MCF 10A (cell line): ENCODE data around the gene SMIM35. TPM values are rescaled to one million over a fixed set of nuclear protein-coding genes. Genes with fewer than 3 reads are reported as not detected.

Experiments used
- BruUV-seq: library from RNA; stranded (reverse); fragments of 400-500 nt; replicated peaks from 2 replicates; lab custom pipeline; 2021; lab: Mats Ljungman, UMichigan
- CTCF ChIA-PET: fragments of 300-600 bp; sonication (Branson Sonifier 250); formaldehyde crosslinking; extraction: SDS; loops from one replicate; lab custom pipeline; 2021; ENCODE audit warnings: antibody characterized with exemption, inconsistent platforms; lab: Yijun Ruan, JAX
- POLR2A ChIA-PET: fragments of 300-600, 350-650 bp; sonication (Branson Sonifier 250); formaldehyde crosslinking; extraction: SDS; loops from one replicate; lab custom pipeline; 2020; ENCODE audit warnings: antibody characterized with exemption, inconsistent platforms; lab: Yijun Ruan, JAX
- DNase-seq: peaks from one replicate; pipeline ENCODE4 v3.0.0-alpha.2; 2018; ENCODE audit not compliant: unreplicated experiment
- H3K27ac Mint-ChIP-seq: one replicate; pipeline ENCODE4 v1.8.0; 2022; ENCODE audit warnings: mild to moderate bottlenecking, low read depth, mixed read lengths; ENCODE audit not compliant: unreplicated experiment
- H3K27me3 Mint-ChIP-seq: one replicate; pipeline ENCODE4 v1.8.0; 2022; ENCODE audit warnings: mixed read lengths; ENCODE audit not compliant: insufficient read depth, unreplicated experiment
- H3K36me3 Mint-ChIP-seq: one replicate; pipeline ENCODE4 v1.8.0; 2022; ENCODE audit warnings: mild to moderate bottlenecking, moderate library complexity, mixed read lengths; ENCODE audit not compliant: insufficient read depth, unreplicated experiment
- H3K4me1 Mint-ChIP-seq: one replicate; pipeline ENCODE4 v1.8.0; 2022; ENCODE audit warnings: mixed read lengths; ENCODE audit not compliant: insufficient read depth, unreplicated experiment
- H3K4me3 Mint-ChIP-seq: one replicate; pipeline ENCODE4 v1.8.0; 2022; ENCODE audit warnings: mild to moderate bottlenecking, moderate library complexity, mixed read lengths; ENCODE audit not compliant: unreplicated experiment
- H3K9me3 Mint-ChIP-seq: one replicate; pipeline ENCODE4 v1.8.0; 2022; ENCODE audit warnings: mixed read lengths; ENCODE audit not compliant: unreplicated experiment
- intact Hi-C: fragments of 100-400 bp; cut with micrococcal nuclease; formaldehyde crosslinking; loops from 2 replicates; pipeline ENCODE4 v1.14.1; 2022
- total RNA-seq: library from RNA; stranded (reverse); gene quantifications from 2 replicates; pipeline ENCODE4 v1.2.3, GENCODE V29; 2022
- TF ChIP-seq, protein P1 (sequence below): fragments of 200-600 bp; IDR thresholded peaks from one replicate; pipeline ENCODE4 v1.8.0; 2022; ENCODE audit warnings: antibody characterized with exemption, mild to moderate bottlenecking; ENCODE audit not compliant: unreplicated experiment

The SMIM35 gene
- total RNA-seq, 1 experiment from 2014 or later, result not detected

DNA sequence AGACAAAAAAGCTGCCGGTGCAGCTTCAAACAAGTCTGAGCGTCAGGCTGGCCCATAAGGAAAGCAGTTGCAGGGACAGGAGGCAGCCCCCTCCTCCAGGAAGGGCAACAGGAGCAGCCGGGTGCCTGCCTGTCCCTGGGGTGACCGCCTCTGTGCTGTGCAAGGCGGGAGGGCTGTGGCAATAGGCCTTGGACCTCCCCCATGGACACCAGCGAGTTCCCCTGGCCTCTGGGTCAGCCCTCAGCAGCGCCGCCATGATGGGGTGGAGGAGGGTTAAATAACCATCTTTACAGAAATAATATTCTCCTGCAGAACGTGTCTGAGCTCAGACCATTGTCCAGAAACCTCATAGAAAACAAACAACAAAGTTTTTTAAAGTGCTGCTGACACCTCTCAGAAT lies 13.2 kb downstream of the SMIM35 start:
- intact Hi-C loops, result no loop called here
- TF ChIP-seq, protein P1, sequence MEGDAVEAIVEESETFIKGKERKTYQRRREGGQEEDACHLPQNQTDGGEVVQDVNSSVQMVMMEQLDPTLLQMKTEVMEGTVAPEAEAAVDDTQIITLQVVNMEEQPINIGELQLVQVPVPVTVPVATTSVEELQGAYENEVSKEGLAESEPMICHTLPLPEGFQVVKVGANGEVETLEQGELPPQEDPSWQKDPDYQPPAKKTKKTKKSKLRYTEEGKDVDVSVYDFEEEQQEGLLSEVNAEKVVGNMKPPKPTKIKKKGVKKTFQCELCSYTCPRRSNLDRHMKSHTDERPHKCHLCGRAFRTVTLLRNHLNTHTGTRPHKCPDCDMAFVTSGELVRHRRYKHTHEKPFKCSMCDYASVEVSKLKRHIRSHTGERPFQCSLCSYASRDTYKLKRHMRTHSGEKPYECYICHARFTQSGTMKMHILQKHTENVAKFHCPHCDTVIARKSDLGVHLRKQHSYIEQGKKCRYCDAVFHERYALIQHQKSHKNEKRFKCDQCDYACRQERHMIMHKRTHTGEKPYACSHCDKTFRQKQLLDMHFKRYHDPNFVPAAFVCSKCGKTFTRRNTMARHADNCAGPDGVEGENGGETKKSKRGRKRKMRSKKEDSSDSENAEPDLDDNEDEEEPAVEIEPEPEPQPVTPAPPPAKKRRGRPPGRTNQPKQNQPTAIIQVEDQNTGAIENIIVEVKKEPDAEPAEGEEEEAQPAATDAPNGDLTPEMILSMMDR, result no peak
- H3K36me3 Mint-ChIP-seq, result no peaks in the 10 kb centered on the region
- no peaks in the 10 kb centered on the region for H3K9me3 Mint-ChIP-seq
- ChIA-PET POLR2A (no interaction called here), CTCF (interaction anchor here (0.7 to 1.7 kb wide), 3 partner anchors 256 to 275 kb away, joined by 3 to 5 read pairs (median 3); no protein-coding TSS in a partner anchor)
- no peak for DNase-seq
- no TSS peak for BruUV-seq
- H3K27ac Mint-ChIP-seq, result no peak overlapping the region
- no peak overlapping the region for H3K4me3 Mint-ChIP-seq
- H3K27me3 Mint-ChIP-seq, result no peaks in the 10 kb centered on the region
- peaks cover 13% of the 10 kb centered on the region for H3K4me1 Mint-ChIP-seq

DNA sequence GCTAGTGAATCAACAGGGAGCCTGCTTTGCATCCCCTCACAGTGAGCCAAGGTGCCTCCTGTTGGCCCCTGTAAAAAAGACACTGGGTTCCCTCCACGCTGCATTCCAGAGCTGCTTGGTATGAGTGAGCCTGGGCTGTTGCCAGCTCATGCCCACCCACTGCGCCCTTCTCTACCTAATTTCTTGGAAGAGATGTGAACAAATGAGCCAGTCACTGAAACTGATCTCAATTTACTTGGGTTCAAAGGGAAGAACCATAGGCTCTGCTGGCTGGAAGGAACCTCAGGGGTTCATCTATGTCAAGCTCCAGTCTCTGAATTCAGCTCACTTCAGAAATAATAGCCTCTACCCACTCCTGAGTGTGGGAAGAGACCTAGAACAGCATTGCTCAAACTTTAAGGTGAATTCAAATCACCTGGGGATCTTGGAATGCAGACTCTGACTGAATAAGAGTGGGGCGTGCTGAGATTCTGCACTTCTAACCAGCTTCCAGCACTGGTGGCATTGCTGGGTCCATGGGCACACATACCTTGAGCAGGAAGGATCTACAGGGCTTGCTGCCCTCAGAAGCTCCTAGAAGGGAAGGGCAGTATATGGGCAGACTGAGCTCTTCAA lies 15.2 kb downstream of the SMIM35 start:
- H3K27ac Mint-ChIP-seq, result no peak overlapping the region
- H3K9me3 Mint-ChIP-seq, result no peaks in the 10 kb centered on the region
- no peaks in the 10 kb centered on the region for H3K36me3 Mint-ChIP-seq
- TF ChIP-seq, protein P1, result no peak
- no peak for DNase-seq
- ChIA-PET CTCF (interaction anchor here (0.5 to 0.9 kb wide), 3 partner anchors 18 to 99 kb away, joined by 3 to 7 read pairs (median 3); no protein-coding TSS in a partner anchor), POLR2A (no interaction called here)
- peaks cover 9% of the 10 kb centered on the region for H3K4me1 Mint-ChIP-seq
- peaks cover 2% of the 10 kb centered on the region for H3K27me3 Mint-ChIP-seq
- no TSS peak for BruUV-seq
- no peak overlapping the region for H3K4me3 Mint-ChIP-seq
- intact Hi-C loops, result no loop called here

DNA sequence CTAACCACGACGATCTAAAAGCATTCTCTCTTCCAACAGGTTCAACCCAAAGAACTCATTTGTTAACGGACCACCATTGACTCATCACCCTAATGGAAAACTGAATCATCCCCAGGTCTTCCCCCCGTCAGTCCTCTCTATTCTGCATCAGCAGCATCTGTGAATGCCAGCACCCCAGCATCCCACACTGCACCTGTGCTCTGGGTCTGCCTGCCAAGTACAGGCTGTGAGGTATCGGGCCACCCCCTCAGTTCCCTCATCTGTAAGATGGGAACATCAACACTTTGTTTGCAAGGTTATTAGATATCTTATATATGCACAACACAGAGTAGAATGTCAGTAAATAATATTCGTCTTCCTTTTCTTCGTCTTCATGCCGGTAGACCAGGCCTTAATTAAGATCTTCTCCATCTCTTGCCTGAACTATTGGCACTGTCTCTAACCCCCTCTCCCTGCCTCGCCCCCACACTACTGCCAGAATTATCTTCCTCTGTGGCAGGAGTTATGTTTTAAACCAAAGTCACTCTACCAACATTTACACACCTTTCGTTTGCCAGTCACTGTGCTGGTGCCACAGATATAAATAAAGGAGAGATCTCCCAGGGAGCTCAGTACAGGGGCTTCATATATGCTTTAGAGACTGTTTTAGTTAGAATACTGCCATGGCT lies 17.7 kb downstream of the SMIM35 start:
- Mint-ChIP-seq H3K9me3 (no peaks in the 10 kb centered on the region), H3K36me3 (no peaks in the 10 kb centered on the region), H3K4me3 (no peak overlapping the region), H3K4me1 (no peaks in the 10 kb centered on the region), H3K27ac (no peak overlapping the region), H3K27me3 (peaks cover 15% of the 10 kb centered on the region)
- intact Hi-C loops, result no loop called here
- TF ChIP-seq, protein P1, result no peak
- DNase-seq, result no peak
- ChIA-PET POLR2A (no interaction called here), CTCF (interaction anchor here (0.6 to 0.7 kb wide), 2 partner anchors 16 to 226 kb away, joined by 3 read pairs; no protein-coding TSS in a partner anchor)
- no TSS peak for BruUV-seq

DNA sequence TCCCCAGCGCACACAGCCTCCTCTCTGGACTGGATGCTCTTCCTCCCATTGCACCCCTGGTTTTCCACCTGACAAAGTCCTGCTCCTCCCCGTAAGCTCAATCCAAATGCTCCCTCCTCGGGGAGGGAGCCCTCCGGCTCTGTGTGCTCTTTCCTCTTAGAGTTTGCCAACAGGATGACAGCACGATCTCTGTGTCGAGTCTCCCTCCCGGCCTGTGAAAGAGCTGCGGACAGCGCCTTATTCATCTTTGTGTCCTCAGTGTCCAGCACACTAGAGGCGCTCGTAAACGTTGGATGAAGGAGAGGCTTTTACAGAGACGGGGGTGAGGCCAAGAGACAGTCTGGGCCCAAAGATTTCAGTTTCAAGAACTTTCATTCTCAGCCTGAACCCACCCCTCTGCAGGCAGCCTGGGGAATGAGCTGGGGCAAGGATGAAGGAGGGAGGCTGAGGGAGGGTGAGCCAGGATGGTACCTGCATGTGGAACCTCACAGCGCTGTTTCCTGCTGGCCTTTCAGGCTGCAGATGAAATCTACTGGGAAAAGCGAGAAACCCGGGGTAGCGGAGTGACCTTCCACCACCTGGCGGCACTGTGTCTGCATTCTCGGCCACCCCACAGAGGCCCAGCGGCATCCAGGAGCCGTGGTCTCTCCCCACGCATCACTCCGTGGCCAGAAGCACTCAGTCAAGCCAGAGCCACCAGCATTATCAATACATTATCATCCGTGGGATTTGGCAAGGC lies 18.4 kb downstream of the SMIM35 start:
- Mint-ChIP-seq H3K36me3 (no peaks in the 10 kb centered on the region), H3K27me3 (peaks cover 15% of the 10 kb centered on the region), H3K4me1 (no peaks in the 10 kb centered on the region), H3K27ac (no peak overlapping the region), H3K9me3 (no peaks in the 10 kb centered on the region), H3K4me3 (no peak overlapping the region)
- POLR2A ChIA-PET, result no interaction called here
- BruUV-seq, result no TSS peak
- CTCF ChIA-PET, result no interaction called here
- intact Hi-C loops, result no loop called here
- TF ChIP-seq, protein P1, result no peak
- DNase-seq, result no peak
